Measurements from ENCODE around the gene WSCD2.

DNA sequence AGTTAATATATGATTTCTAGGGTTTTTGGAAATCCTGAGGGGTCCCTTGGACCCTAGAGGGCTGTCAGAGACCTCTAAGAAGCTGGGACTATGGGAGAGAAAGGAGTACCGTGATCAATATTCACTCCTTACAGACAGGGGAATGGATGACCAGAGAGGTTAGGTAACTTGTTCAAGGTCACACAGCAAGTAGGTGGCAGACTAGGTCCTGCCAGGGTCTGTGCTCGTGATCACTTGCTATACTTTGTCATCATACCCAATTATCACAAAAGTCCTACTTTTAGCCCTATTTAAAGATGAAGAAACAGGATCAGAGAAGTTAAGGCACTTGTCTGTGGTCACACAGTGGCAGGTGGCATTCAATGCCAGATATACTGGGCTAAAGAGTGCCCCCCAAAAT, 42.9 kb downstream of the WSCD2 start:
- TF ChIP-seq, protein P1, sequence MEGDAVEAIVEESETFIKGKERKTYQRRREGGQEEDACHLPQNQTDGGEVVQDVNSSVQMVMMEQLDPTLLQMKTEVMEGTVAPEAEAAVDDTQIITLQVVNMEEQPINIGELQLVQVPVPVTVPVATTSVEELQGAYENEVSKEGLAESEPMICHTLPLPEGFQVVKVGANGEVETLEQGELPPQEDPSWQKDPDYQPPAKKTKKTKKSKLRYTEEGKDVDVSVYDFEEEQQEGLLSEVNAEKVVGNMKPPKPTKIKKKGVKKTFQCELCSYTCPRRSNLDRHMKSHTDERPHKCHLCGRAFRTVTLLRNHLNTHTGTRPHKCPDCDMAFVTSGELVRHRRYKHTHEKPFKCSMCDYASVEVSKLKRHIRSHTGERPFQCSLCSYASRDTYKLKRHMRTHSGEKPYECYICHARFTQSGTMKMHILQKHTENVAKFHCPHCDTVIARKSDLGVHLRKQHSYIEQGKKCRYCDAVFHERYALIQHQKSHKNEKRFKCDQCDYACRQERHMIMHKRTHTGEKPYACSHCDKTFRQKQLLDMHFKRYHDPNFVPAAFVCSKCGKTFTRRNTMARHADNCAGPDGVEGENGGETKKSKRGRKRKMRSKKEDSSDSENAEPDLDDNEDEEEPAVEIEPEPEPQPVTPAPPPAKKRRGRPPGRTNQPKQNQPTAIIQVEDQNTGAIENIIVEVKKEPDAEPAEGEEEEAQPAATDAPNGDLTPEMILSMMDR (IDR thresholded peaks at IDR 0.05) = no peak
- no peak for TF ChIP-seq EZH2 (IDR thresholded peaks at IDR 0.05; ENCODE audit: borderline replicate concordance, insufficient read depth, low read depth, low read length, poor library complexity, severe bottlenecking)
